HCT116 (cell line): ENCODE results near the gene ZFTA. TPM values are rescaled to one million over a fixed set of nuclear protein-coding genes. Genes with fewer than 3 reads are reported as not detected.

ENCODE experiments used
- ATAC-seq: fragments of 200-7000 bp; cut with Tn5 transposase; 2 replicates; pipeline ENCODE4 v1.9.1; 2020; ENCODE audit warnings: mild to moderate bottlenecking, moderate library complexity
- BruUV-seq: library from RNA; stranded (reverse); fragments of 400-500 nt; replicated peaks from 2 replicates; lab custom pipeline; 2021; lab: Mats Ljungman, UMichigan
- CTCF ChIA-PET: fragments of 300-600 bp; sonication (Branson Sonifier 250); formaldehyde crosslinking; loops from one replicate; lab custom pipeline; 2021; ENCODE audit warnings: antibody characterized with exemption; lab: Charles Lee
- POLR2A ChIA-PET: fragments of 300-600, 350-600 bp; sonication (Branson Sonifier 250); formaldehyde crosslinking; loops from one replicate; lab custom pipeline; 2021; ENCODE audit warnings: antibody characterized with exemption; lab: Charles Lee
- RAD21 ChIA-PET, 2 experiments: fragments of 300-600 bp; sonication (Branson Sonifier 250); formaldehyde crosslinking; loops; one replicate each; lab custom pipeline; 2023; ENCODE audit warnings: low total read pairs in 2 of 2; ENCODE audit not compliant: uncharacterized antibody in 2 of 2, unreplicated experiment in 2 of 2, low non-redundant PET in 1 of 2; lab: Charles Lee
- DNase-seq: peaks from one replicate; pipeline ENCODE4 v3.0.0-alpha.2; 2010; ENCODE audit warnings: low read depth, low spot score
- H2AFZ ChIP-seq: fragments of 200-600 bp; shearing (Covaris generic), sonication (generic); 2 replicates; pipeline ENCODE4 v1.6.1; 2017; ENCODE audit warnings: low read depth, mixed run types, mixed read lengths, antibody characterized with exemption, low read length; ENCODE audit not compliant: poor library complexity, severe bottlenecking
- H3K27ac ChIP-seq: 2 replicates; pipeline ENCODE4 v1.5.1; 2012; ENCODE audit warnings: low read depth, low read length
- H3K27me3 ChIP-seq: fragments of 200-600 bp; sonication (generic); 2 replicates; pipeline ENCODE4 v1.6.1; 2016; ENCODE audit warnings: mixed run types, low read length, mixed read lengths; ENCODE audit not compliant: insufficient read depth
- H3K36me3 ChIP-seq, 2 experiments: fragments of 200-500 bp in 1 of 2; fragments of 200-600 bp in 1 of 2; sonication (Bioruptor generic) in 1 of 2; sonication (generic) in 1 of 2; 2 replicates each; pipeline versions ENCODE4 v1.5.1 to v1.6.1; 2014 to 2016; ENCODE audit warnings: low read length in 2 of 2, inconsistent platforms in 1 of 2, mixed read lengths in 1 of 2, mixed run types in 1 of 2; ENCODE audit not compliant: insufficient read depth in 2 of 2, control insufficient read depth in 1 of 2
- H3K4me1 ChIP-seq, 2 experiments: fragments of 200-600 bp in 1 of 2; sonication (generic) in 1 of 2; 2 replicates each; pipeline versions ENCODE4 v1.5.1 to v1.6.1; 2012 to 2017; ENCODE audit warnings: low read length in 2 of 2, inconsistent platforms in 1 of 2, mild to moderate bottlenecking in 1 of 2, mixed read lengths in 1 of 2, mixed run types in 1 of 2, moderate library complexity in 1 of 2; ENCODE audit not compliant: insufficient read depth in 2 of 2, control insufficient read depth in 1 of 2
- H3K4me2 ChIP-seq: fragments of 200-600 bp; sonication (generic); 2 replicates; pipeline ENCODE4 v1.6.1; 2017; ENCODE audit warnings: mixed run types, low read length, mixed read lengths
- H3K4me3 ChIP-seq, 2 experiments: fragments of 200-600 bp in 1 of 2; sonication (generic) in 1 of 2; replicated peaks in 1 of 2; 2 replicates each; pipeline ENCODE4 v1.5.1; 2011 to 2016; ENCODE audit warnings: low read length in 2 of 2, control low read depth in 1 of 2, low read depth in 1 of 2, mild to moderate bottlenecking in 1 of 2, mixed read lengths in 1 of 2, mixed run types in 1 of 2
- H3K79me2 ChIP-seq: fragments of 200-600 bp; sonication (generic); 2 replicates; pipeline ENCODE4 v1.6.1; 2017; ENCODE audit warnings: mild to moderate bottlenecking, mixed run types, low read length, moderate library complexity, mixed read lengths; ENCODE audit not compliant: insufficient read depth
- H3K9ac ChIP-seq: fragments of 200-600 bp; sonication (generic); 2 replicates; pipeline ENCODE4 v1.6.1; 2016; ENCODE audit warnings: low read length, mixed read lengths
- H3K9me2 ChIP-seq: fragments of 200-600 bp; sonication (generic), shearing (Covaris generic); 2 replicates; pipeline ENCODE4 v1.6.1; 2017; ENCODE audit warnings: mixed run types, mild to moderate bottlenecking, moderate library complexity; ENCODE audit not compliant: insufficient read depth
- H3K9me3 ChIP-seq, 2 experiments: fragments of 200-500 bp in 1 of 2; fragments of 200-600 bp in 1 of 2; sonication (Bioruptor generic) in 1 of 2; sonication (generic) in 1 of 2; 2 replicates each; pipeline ENCODE4 v1.6.1; 2014 to 2017; ENCODE audit warnings: low read length in 2 of 2, mixed read lengths in 2 of 2, inconsistent platforms in 1 of 2, low read depth in 1 of 2, mild to moderate bottlenecking in 1 of 2, mixed run types in 1 of 2, moderate library complexity in 1 of 2; ENCODE audit not compliant: control insufficient read depth in 1 of 2, insufficient read depth in 1 of 2
- H4K20me1 ChIP-seq: fragments of 200-600 bp; sonication (generic), shearing (Covaris generic); 2 replicates; pipeline ENCODE4 v1.6.1; 2017; ENCODE audit warnings: mixed run types, mild to moderate bottlenecking, moderate library complexity; ENCODE audit not compliant: insufficient read depth
- CBX3 ChIP-seq: IDR thresholded peaks from 2 replicates; pipeline ENCODE4 v1.6.1; 2012; ENCODE audit warnings: low read depth
- ELF1 ChIP-seq: IDR thresholded peaks from 2 replicates; pipeline ENCODE4 v1.6.1; 2012; ENCODE audit warnings: low read depth, borderline replicate concordance
- FOSL1 ChIP-seq: IDR thresholded peaks from 2 replicates; pipeline ENCODE4 v1.6.1; 2012; ENCODE audit warnings: low read depth
- POLR2A ChIP-seq: IDR thresholded peaks from 2 replicates; pipeline ENCODE4 v1.7.0; 2011; ENCODE audit warnings: borderline replicate concordance; ENCODE audit not compliant: insufficient read depth, insufficient read length; ENCODE audit errors: extremely low read depth
- POLR2AphosphoS5 ChIP-seq: IDR thresholded peaks from 2 replicates; pipeline ENCODE4 v1.6.1; 2011; ENCODE audit warnings: mild to moderate bottlenecking, low read depth, low read length, moderate library complexity
- REST ChIP-seq: IDR thresholded peaks from 2 replicates; pipeline ENCODE4 v1.6.1; 2012; ENCODE audit warnings: low read depth
- SIN3A ChIP-seq: IDR thresholded peaks from 2 replicates; pipeline ENCODE4 v1.6.1; 2012; ENCODE audit warnings: low read depth
- SRF ChIP-seq: IDR thresholded peaks from 2 replicates; pipeline ENCODE4 v1.6.1; 2012; ENCODE audit warnings: low read depth
- TCF7L2 ChIP-seq: IDR thresholded peaks from 2 replicates; pipeline ENCODE4 v1.7.0; 2011; ENCODE audit warnings: borderline replicate concordance, inconsistent platforms; ENCODE audit not compliant: insufficient read depth, insufficient read length; ENCODE audit errors: extremely low read depth
- ZFX ChIP-seq: fragments of 450-650 bp; IDR thresholded peaks from 2 replicates; pipeline ENCODE4 v1.6.1; 2017
- ZNF274 ChIP-seq: fragments of 200-500 bp; sonication (Bioruptor generic); IDR thresholded peaks from 2 replicates; pipeline ENCODE4 v1.6.1; 2014; ENCODE audit warnings: mild to moderate bottlenecking, low read depth, low read length, inconsistent platforms
- intact Hi-C: fragments of 100-400 bp; cut with micrococcal nuclease; formaldehyde crosslinking; loops from 2 replicates; pipeline ENCODE4 v1.10.0; 2022
- total RNA-seq: library from RNA; stranded (reverse); gene quantifications from one replicate; pipeline ENCODE4 v1.2.1, GENCODE V29; 2021; ENCODE audit not compliant: unreplicated experiment

Gene ZFTA
- total RNA-seq, 1 experiment from 2014 or later: 14.7 TPM

DNA sequence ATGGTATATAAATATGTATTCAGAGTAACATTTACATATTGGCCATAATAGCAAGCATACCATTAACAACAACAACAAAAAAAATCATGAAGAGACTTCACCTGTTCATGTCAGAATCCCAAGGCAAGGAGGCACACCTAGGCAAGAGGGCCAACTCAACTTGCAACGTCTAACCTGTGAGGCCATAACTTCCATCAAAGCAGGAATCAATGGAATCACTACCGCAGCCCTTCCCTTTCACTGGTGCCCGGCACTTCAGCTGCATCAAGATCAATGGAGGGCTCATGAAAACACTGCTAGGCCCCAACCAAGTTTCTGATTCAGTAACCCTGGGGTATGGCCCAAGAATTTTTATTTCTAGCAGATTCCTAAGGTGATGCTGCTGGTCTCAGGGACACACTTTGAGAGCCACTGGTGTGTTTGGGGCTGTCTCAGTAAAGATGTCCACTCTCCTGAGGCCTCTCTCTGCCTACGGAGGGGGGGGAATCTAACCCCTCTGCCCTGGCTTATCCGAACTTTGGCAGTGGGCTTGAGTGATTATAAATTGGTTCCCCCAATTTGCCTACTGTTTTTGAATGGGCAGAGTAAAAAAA is 8.0 kb downstream of the ZFTA start:
- H3K4me2 ChIP-seq: no peak overlapping the region
- POLR2A ChIA-PET: no interaction called here
- TF ChIP-seq ZFX (no peak), POLR2A (no peak), CBX3 (no peak)

DNA sequence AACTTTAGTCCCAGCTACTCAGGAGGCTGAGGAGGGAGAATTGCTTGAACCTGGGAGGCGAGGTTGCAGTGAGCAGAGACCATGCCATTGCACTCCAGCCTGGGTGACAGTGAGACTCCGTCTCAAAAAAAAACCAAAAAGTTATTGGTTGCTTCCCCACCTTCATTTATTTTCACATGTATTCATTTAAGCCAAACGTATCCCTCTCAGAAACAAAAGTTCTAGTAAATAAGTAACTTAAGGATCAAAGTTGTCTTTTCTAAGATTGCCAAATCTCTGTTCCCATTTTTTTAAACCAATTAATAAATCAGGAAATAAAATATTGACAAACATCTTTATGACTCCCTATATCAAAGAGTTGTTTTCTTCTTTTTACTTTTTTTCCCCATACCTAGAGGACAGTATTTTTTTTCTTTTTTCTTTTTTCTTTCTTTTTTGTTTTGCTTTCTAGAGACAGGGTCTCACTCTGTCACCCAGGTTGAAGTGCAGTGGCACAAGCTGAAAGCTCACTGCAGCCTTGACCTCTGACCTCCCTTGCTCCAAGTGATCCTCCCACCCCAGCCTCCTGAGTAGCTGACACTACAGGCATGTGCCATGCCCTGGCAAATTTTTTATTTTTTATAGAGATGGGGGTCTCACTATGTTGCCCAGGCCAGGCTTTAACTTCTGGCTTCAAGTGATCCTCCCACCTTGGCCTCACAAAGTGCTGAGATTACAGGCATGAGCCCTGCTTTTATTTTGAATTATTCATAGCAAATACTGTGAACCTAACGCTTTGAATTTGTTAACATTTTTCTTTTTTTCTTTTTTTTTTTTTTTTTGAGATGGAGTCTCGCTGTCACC is 11.4 kb downstream of the ZFTA start:
- no peaks in the 10 kb centered on the region for H3K4me1 ChIP-seq
- ATAC-seq (no peak), DNase-seq (no peak)
- H3K79me2 ChIP-seq: no peaks in the 10 kb centered on the region
- intact Hi-C loops: no loop called here
- H3K9me3 ChIP-seq: no peaks in the 10 kb centered on the region
- no peak overlapping the region for H3K4me3 ChIP-seq
- ChIA-PET CTCF (no interaction called here), RAD21 (no interaction called here), POLR2A (no interaction called here)
- no peak overlapping the region for H3K4me2 ChIP-seq
- H4K20me1 ChIP-seq: no peaks in the 10 kb centered on the region
- H3K36me3 ChIP-seq: peaks cover 5 to 14% of the 10 kb centered on the region in 2 experiments; a peak in 3 of 4 replicates
- H3K27ac ChIP-seq: no peak overlapping the region
- no TSS peak for BruUV-seq
- H2AFZ ChIP-seq: no peak overlapping the region
- H3K27me3 ChIP-seq: no peaks in the 10 kb centered on the region
- H3K9me2 ChIP-seq: no peaks in the 10 kb centered on the region
- H3K9ac ChIP-seq: no peak overlapping the region
- TF ChIP-seq CBX3 (no peak), SIN3A (no peak), ZNF274 (no peak), SRF (no peak), ELF1 (no peak), POLR2AphosphoS5 (no peak), FOSL1 (no peak), TCF7L2 (no peak), REST (no peak)
- TF ChIP-seq, all 23 proteins: peak for 0

More for the DNA sequence above, 8.0 kb downstream of the ZFTA start:
- intact Hi-C loops: no loop called here
- no peaks in the 10 kb centered on the region for H3K27me3 ChIP-seq
- no peak overlapping the region for H3K27ac ChIP-seq
- DNase-seq (no peak), ATAC-seq (no peak)
- BruUV-seq: no TSS peak
- no peaks in the 10 kb centered on the region for H3K9me2 ChIP-seq
- CTCF ChIA-PET: no interaction called here
- RAD21 ChIA-PET: no interaction called here
- peaks cover 5 to 7% of the 10 kb centered on the region in 2 experiments; a peak in 3 of 4 replicates for H3K36me3 ChIP-seq
- no peaks in the 10 kb centered on the region for H3K79me2 ChIP-seq
- H3K9me3 ChIP-seq: no peaks in the 10 kb centered on the region
- H3K4me3 ChIP-seq: no peak overlapping the region
- H3K9ac ChIP-seq: no peak overlapping the region
- H2AFZ ChIP-seq: no peak overlapping the region
- no peaks in the 10 kb centered on the region for H3K4me1 ChIP-seq
- no peaks in the 10 kb centered on the region for H4K20me1 ChIP-seq
